Measurements from ENCODE around the gene SIRT5.

SIRT5 gene

GRCh38 chr6:13574571-13575376 is at the start of gene SIRT5:
Gene SIRT5 (plus strand): TSS chr6:13574601. CDS start chr6:13584111, 9,510 bp downstream.
- peak; percentile 31 to 70 for DNase-seq (ENCODE audit: low read depth in 2 of 2)

- no peak for DNase-seq (ENCODE audit: low read depth in 2 of 2)
Measured at GRCh38 chr6:13524801-13525508, 49.4 kb upstream of the SIRT5 start.

- no peak for DNase-seq (ENCODE audit: low read depth in 2 of 2)
Measured at GRCh38 chr6:13526357-13526726, 48.1 kb upstream of the SIRT5 start.

GRCh38 chr6:13526727-13527670 is 47.4 kb upstream of the SIRT5 start:
- DNase-seq (ENCODE audit: low read depth in 2 of 2): no peak

- no peak for DNase-seq (ENCODE audit: low read depth in 2 of 2)
Measured at GRCh38 chr6:13527671-13528056, 46.7 kb upstream of the SIRT5 start.

GRCh38 chr6:13528232-13528631 is 46.2 kb upstream of the SIRT5 start:
- no peak for DNase-seq (ENCODE audit: low read depth in 2 of 2)

- DNase-seq (ENCODE audit: low read depth in 2 of 2): no peak
Measured at GRCh38 chr6:13528777-13529343, 45.5 kb upstream of the SIRT5 start.

- DNase-seq (ENCODE audit: low read depth in 2 of 2): no peak
Measured at GRCh38 chr6:13531956-13532355, 42.4 kb upstream of the SIRT5 start.

- no peak for DNase-seq (ENCODE audit: low read depth in 2 of 2)
Measured at GRCh38 chr6:13534536-13534935, 39.9 kb upstream of the SIRT5 start.

- DNase-seq (ENCODE audit: low read depth in 2 of 2): no peak
Measured at GRCh38 chr6:13535306-13535705, 39.1 kb upstream of the SIRT5 start.

- DNase-seq (ENCODE audit: low read depth in 2 of 2): no peak
Measured at GRCh38 chr6:13536796-13537526, 37.4 kb upstream of the SIRT5 start.

- no peak for DNase-seq (ENCODE audit: low read depth in 2 of 2)
Measured at GRCh38 chr6:13537527-13537897, 36.9 kb upstream of the SIRT5 start.

GRCh38 chr6:13538084-13538483 is 36.3 kb upstream of the SIRT5 start:
- no peak for DNase-seq (ENCODE audit: low read depth in 2 of 2)

GRCh38 chr6:13538600-13538999 is 35.8 kb upstream of the SIRT5 start:
- no peak for DNase-seq (ENCODE audit: low read depth in 2 of 2)

- no peak for DNase-seq (ENCODE audit: low read depth in 2 of 2)
Measured at GRCh38 chr6:13539572-13539971, 34.8 kb upstream of the SIRT5 start.

- DNase-seq (ENCODE audit: low read depth in 2 of 2): no peak
Measured at GRCh38 chr6:13541496-13541895, 32.9 kb upstream of the SIRT5 start.

- DNase-seq (ENCODE audit: low read depth in 2 of 2): no peak
Measured at GRCh38 chr6:13544454-13545186, 29.8 kb upstream of the SIRT5 start.

- no peak for DNase-seq (ENCODE audit: low read depth in 2 of 2)
Measured at GRCh38 chr6:13545885-13546284, 28.5 kb upstream of the SIRT5 start.

- no peak for DNase-seq (ENCODE audit: low read depth in 2 of 2)
Measured at GRCh38 chr6:13548500-13549210, 25.7 kb upstream of the SIRT5 start.

- DNase-seq (ENCODE audit: low read depth in 2 of 2): no peak
Measured at GRCh38 chr6:13550656-13551055, 23.7 kb upstream of the SIRT5 start.

All from activated CD4-positive, alpha-beta T cell treated with anti-CD3 and anti-CD28 coated beads for 24 hours (primary cell).